GM12878 (cell line): ENCODE results near the gene MAP2K4. TPM values are rescaled to one million over a fixed set of nuclear protein-coding genes. Genes with fewer than 3 reads are reported as not detected.
A peak's percentile ranks its signal among the peaks of the same experiment; 100 is the strongest.

Experiments
- ATAC-seq: fragments of 200-7000 bp; cut with Tn5 transposase; 3 replicates; pipeline ENCODE4 v1.9.1; 2020; ENCODE audit warnings: mild to moderate bottlenecking, moderate library complexity
- BruUV-seq: library from RNA; stranded (reverse); fragments of 400-500 nt; replicated peaks from 2 replicates; lab custom pipeline; 2021; lab: Mats Ljungman, UMichigan
- CTCF ChIA-PET: fragments of 300-600 bp; sonication (Branson Sonifier 250); formaldehyde crosslinking; extraction: SDS; loops from one replicate; lab custom pipeline; 2021; ENCODE audit warnings: inconsistent platforms; lab: Yijun Ruan, JAX
- POLR2A ChIA-PET: fragments of 350-600 bp; formaldehyde crosslinking; extraction: SDS; loops from one replicate; lab custom pipeline; 2021; ENCODE audit warnings: inconsistent platforms; lab: Charles Lee
- RAD21 ChIA-PET: fragments of 300-600 bp; sonication (Branson Sonifier 250); formaldehyde crosslinking; loops from one replicate; lab custom pipeline; 2023; ENCODE audit warnings: antibody characterized with exemption; ENCODE audit not compliant: unreplicated experiment; lab: Charles Lee
- SMC1A ChIA-PET: fragments of 300-600 bp; sonication (Branson Sonifier 250); formaldehyde crosslinking; loops from one replicate; lab custom pipeline; 2023; ENCODE audit not compliant: unreplicated experiment, uncharacterized antibody; lab: Charles Lee
- DNase-seq: peaks from one replicate; pipeline ENCODE4 v3.0.0-alpha.2; 2011; ENCODE audit warnings: low read depth, low spot score
- FAIRE-seq: peaks from 3 replicates; lab custom pipeline; 2011; peaks lifted over from hg19 to GRCh38; lab: Jason Lieb, UNC
- H2AFZ ChIP-seq: 2 replicates; pipeline ENCODE4 v1.6.0; 2011; ENCODE audit warnings: low read depth, low read length, control low read depth; ENCODE audit not compliant: control insufficient read depth
- H3K27ac ChIP-seq: 2 replicates; pipeline ENCODE4 v1.5.1; 2011; ENCODE audit warnings: control low read depth; ENCODE audit not compliant: control insufficient read depth, insufficient read depth
- H3K27me3 ChIP-seq, 2 experiments: replicated peaks in 1 of 2; 2 replicates each; pipeline versions ENCODE4 v1.6.0 to v1.6.1; 2011; ENCODE audit warnings: low read length in 1 of 2; ENCODE audit not compliant: control insufficient read depth in 2 of 2, insufficient read depth in 2 of 2
- H3K36me3 ChIP-seq, 2 experiments: 2 replicates each; pipeline ENCODE4 v1.5.1; 2011; ENCODE audit warnings: low read length in 1 of 2; ENCODE audit not compliant: control insufficient read depth in 2 of 2, insufficient read depth in 2 of 2
- H3K4me1 ChIP-seq: 2 replicates; pipeline ENCODE4 v1.6.1; 2011; ENCODE audit warnings: mild to moderate bottlenecking, low read length, moderate library complexity, mixed read lengths; ENCODE audit not compliant: control insufficient read depth, insufficient read depth
- H3K4me2 ChIP-seq: 2 replicates; pipeline ENCODE4 v1.6.0; 2011; ENCODE audit warnings: control low read depth; ENCODE audit not compliant: control insufficient read depth, insufficient read depth
- H3K4me3 ChIP-seq: fragments of 200-600 bp; sonication (generic); 2 replicates; pipeline ENCODE4 v1.5.1; 2016
- H3K79me2 ChIP-seq: 2 replicates; pipeline ENCODE4 v1.6.0; 2011; ENCODE audit warnings: low read length; ENCODE audit not compliant: control insufficient read depth, insufficient read depth
- H3K9ac ChIP-seq: 2 replicates; pipeline ENCODE4 v1.8.0; 2011; ENCODE audit warnings: low read length, control low read depth, mixed read lengths; ENCODE audit not compliant: control insufficient read depth, insufficient read depth
- H3K9me3 ChIP-seq: replicated peaks from 3 replicates; pipeline ENCODE4 v1.5.1; 2011; ENCODE audit warnings: mild to moderate bottlenecking, low read length; ENCODE audit not compliant: control insufficient read depth, insufficient read depth
- H4K20me1 ChIP-seq: 2 replicates; pipeline ENCODE4 v1.6.0; 2011; ENCODE audit not compliant: control insufficient read depth, insufficient read depth
- ASH2L ChIP-seq: fragments of 300-600, 200-600 bp; sonication (generic); IDR thresholded peaks from 2 replicates; pipeline ENCODE4 v1.6.1; 2017; ENCODE audit warnings: low read depth, mild to moderate bottlenecking, borderline replicate concordance
- ATF7 ChIP-seq: fragments of 450-650 bp; IDR thresholded peaks from 2 replicates; pipeline ENCODE4 v1.6.1; 2016; ENCODE audit warnings: low read depth, mild to moderate bottlenecking
- BMI1 ChIP-seq: fragments of 450-650 bp; IDR thresholded peaks from 2 replicates; pipeline ENCODE4 v1.6.1; 2016; ENCODE audit warnings: mild to moderate bottlenecking, moderate library complexity, borderline replicate concordance
- EGR1 ChIP-seq, 2 experiments: IDR thresholded peaks; 1 replicate in 1 of 2; 2 replicates in 1 of 2; pipeline ENCODE4 v1.6.1; 2011 to 2012; ENCODE audit warnings: low read depth in 2 of 2, low read length in 2 of 2, borderline replicate concordance in 1 of 2, mild to moderate bottlenecking in 1 of 2, moderate library complexity in 1 of 2
- EP300 ChIP-seq, 2 experiments: fragments of 150-350 bp in 1 of 2; IDR thresholded peaks; 2 replicates each; pipeline ENCODE4 v1.6.1; 2011 to 2012; ENCODE audit warnings: low read depth in 2 of 2, low read length in 2 of 2, borderline replicate concordance in 1 of 2, improper control_type of control experiment in 1 of 2, inconsistent platforms in 1 of 2; ENCODE audit not compliant: control insufficient read depth in 1 of 2
- ETV6 ChIP-seq, 2 experiments: fragments of 450-650 bp in 1 of 2; IDR thresholded peaks in 1 of 2; conservative IDR thresholded peaks in 1 of 2; 2 replicates each; pipeline ENCODE4 v1.6.1; 2014; ENCODE audit warnings: antibody characterized with exemption in 1 of 2, borderline replicate concordance in 1 of 2, low read depth in 1 of 2, mild to moderate bottlenecking in 1 of 2, moderate library complexity in 1 of 2
- MLLT1 ChIP-seq: fragments of 450-650 bp; IDR thresholded peaks from 2 replicates; pipeline ENCODE4 v1.6.1; 2016; ENCODE audit warnings: mild to moderate bottlenecking
- NFYB ChIP-seq: IDR thresholded peaks from 2 replicates; pipeline ENCODE4 v1.6.1; 2011; ENCODE audit warnings: low read depth, mild to moderate bottlenecking, low read length, improper control_type of control experiment, moderate library complexity; ENCODE audit not compliant: insufficient read depth
- NR2C1 ChIP-seq: fragments of 450-650 bp; IDR thresholded peaks from 2 replicates; pipeline ENCODE4 v1.6.1; 2017; ENCODE audit warnings: antibody characterized with exemption, mild to moderate bottlenecking, moderate library complexity
- POLR2A ChIP-seq: IDR thresholded peaks from 2 replicates; pipeline ENCODE4 v1.6.1; 2011; ENCODE audit warnings: low read depth, mild to moderate bottlenecking, low read length
- SMAD5 ChIP-seq: IDR thresholded peaks from 2 replicates; pipeline ENCODE4 v1.6.1; 2016; ENCODE audit warnings: antibody characterized with exemption, low read depth
- SUZ12 ChIP-seq: fragments of 200-600 bp; sonication (generic); IDR thresholded peaks from one replicate; pipeline ENCODE4 v1.6.1; 2018; ENCODE audit warnings: antibody characterized with exemption, mild to moderate bottlenecking; ENCODE audit not compliant: unreplicated experiment
- TARDBP ChIP-seq: IDR thresholded peaks from 2 replicates; pipeline ENCODE4 v1.6.1; 2016; ENCODE audit warnings: borderline replicate concordance
- TCF3 ChIP-seq: IDR thresholded peaks from 2 replicates; pipeline ENCODE4 v1.6.1; 2012; ENCODE audit warnings: low read depth, mild to moderate bottlenecking, low read length, borderline replicate concordance; ENCODE audit not compliant: insufficient read depth
- ZBTB33 ChIP-seq: fragments of 450-650 bp; IDR thresholded peaks from 2 replicates; pipeline ENCODE4 v1.6.1; 2017; ENCODE audit warnings: mild to moderate bottlenecking
- ZNF24 ChIP-seq: fragments of 450-650 bp; IDR thresholded peaks from 2 replicates; pipeline ENCODE4 v1.6.1; 2017; ENCODE audit warnings: antibody characterized with exemption, mild to moderate bottlenecking
- ZNF274 ChIP-seq: IDR thresholded peaks from one replicate; pipeline ENCODE4 v1.8.0; 2011; ENCODE audit not compliant: insufficient read length, insufficient read depth
- ZNF384 ChIP-seq: IDR thresholded peaks from 2 replicates; pipeline ENCODE4 v1.6.1; 2012; ENCODE audit warnings: low read depth, mild to moderate bottlenecking, low read length, improper control_type of control experiment, borderline replicate concordance
- WGBS: methylation state at CpG from one replicate; pipeline ENCODE4 v1.1.6; 2016; ENCODE audit warnings: low lambda C conversion rate; ENCODE audit not compliant: insufficient replicate concordance, insufficient coverage; ENCODE audit errors: missing lambda C conversion rate; 5-methylcytosine and 5-hydroxymethylcytosine counted together
- in situ Hi-C: fragments of 300-500 bp; cut with MboI; formaldehyde crosslinking; loops from 9 replicates; pipeline ENCODE4 v1.14.3; 2018; ENCODE audit warnings: mixed read lengths
- intact Hi-C: fragments of 100-400 bp; cut with micrococcal nuclease; formaldehyde crosslinking; loops from one replicate; pipeline ENCODE4 v1.14.2; 2022; ENCODE audit not compliant: unreplicated experiment
- polyA plus RNA-seq, 11 experiments: library from polyadenylated mRNA; depleted of rRNA in 4 of 11; unstranded in 6 of 11; stranded (reverse) in 5 of 11; fragments of >200 nt; fragmentation: Nextera tagmentation in 4 of 11; fragmentation: Illumina TruSeq in 1 of 11; extraction: Ambion mirVana in 4 of 11; extraction: Trizol in 1 of 11; gene quantifications; 1 replicate in 1 of 11; 2 replicates in 10 of 11; pipeline versions ENCODE4 v1.2.1 to v1.2.3, GENCODE V29; 2011 to 2016; ENCODE audit warnings: inconsistent platforms in 2 of 11, missing spikeins in 2 of 11, low read depth in 1 of 11
- total RNA-seq, 4 experiments: library from RNA; depleted of rRNA in 3 of 4; stranded (reverse); fragments of >200 nt in 3 of 4; fragmentation: Illumina TruSeq in 1 of 4; extraction: Trizol in 1 of 4; gene quantifications; 2 replicates each; pipeline versions ENCODE4 v1.2.1 to v1.2.3, GENCODE V29; 2013 to 2021

MAP2K4 gene
- total and polyA plus RNA-seq, 10 of the 15 experiments (the other 5 are each of a cell fraction or from before 2014, with no cell fraction given): 5.4 to 34.1 (median 25.5) TPM

DNA sequence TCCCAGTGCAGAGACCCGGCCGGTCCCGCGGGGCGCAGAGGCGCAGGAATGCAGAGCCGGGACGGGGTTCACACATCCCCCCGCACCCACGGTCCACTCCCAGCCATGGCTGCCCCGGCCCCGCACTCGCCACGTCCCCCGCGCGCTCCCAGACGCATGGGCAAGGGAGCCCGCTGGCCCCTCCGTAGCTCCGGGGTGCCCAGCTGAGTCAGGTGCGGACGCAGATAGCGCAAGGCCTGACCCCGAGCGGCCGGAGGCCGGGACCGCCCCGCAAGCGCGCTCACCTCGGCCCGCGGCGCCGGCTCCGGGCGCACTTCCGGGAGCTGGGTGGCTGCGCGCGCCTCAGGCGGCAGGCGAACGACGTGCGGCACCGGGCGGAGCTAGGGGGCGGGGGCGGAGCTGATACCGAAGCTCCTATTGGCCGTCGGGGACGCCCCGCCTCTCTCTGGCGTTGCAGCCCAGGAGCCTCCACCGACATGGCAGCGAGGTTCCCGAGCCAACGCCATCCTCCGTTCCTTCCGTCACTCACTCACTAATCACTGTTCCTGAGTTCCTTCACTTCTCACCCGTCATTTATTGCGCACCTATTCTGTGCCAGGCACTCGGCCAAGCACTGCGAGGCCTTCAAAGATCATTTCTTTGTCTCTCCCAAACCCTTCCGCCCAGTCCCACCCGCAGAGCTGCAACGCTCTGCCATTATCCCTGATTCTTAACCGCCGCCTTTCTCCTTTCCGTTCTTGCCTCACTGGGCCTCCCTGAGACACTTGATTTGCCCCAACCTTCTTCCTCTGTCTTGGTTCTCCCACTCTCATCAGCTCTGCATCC is 23.3 kb upstream of the MAP2K4 start, which contains the start of gene ZNF18 (continued):
- TF ChIP-seq ZBTB33 (peak; percentile 20; the same call in 1 of the 2 replicates), NFYB (peak; percentile 39; the same call in 1 of the 2 replicates), ASH2L (peak; percentile 85; the same call in 1 of the 2 replicates), ZNF24 (no peak), TARDBP (no peak), ETV6 (conservative IDR thresholded peaks at IDR 0.05 in 1 of 2, IDR thresholded peaks at IDR 0.05 in 1 of 2; ENCODE audit: borderline replicate concordance in 1 of 2, low read depth in 1 of 2) (no peak)

- Histone ChIP-seq H3K9ac (no peak overlapping the region; the same call in 1 of the 2 replicates), H4K20me1 (no peaks in the 10 kb centered on the region), H2AFZ (peak overlapping the region; percentile 71), H3K27ac (peak overlapping the region; percentile 1), H3K9me3 (no peaks in the 10 kb centered on the region), H3K4me2 (peak overlapping the region; percentile 84), H3K36me3 (no peaks in the 10 kb centered on the region), H3K27me3 (no peaks in the 10 kb centered on the region), H3K4me3 (peak overlapping the region; percentile 77), H3K79me2 (no peaks in the 10 kb centered on the region), H3K4me1 (peaks cover 3% of the 10 kb centered on the region; the same call in 1 of the 2 replicates)
- 66% methylated on average over 4 of the region's 4 CpGs for WGBS
- CTCF ChIA-PET: interaction anchor here (1.0 to 1.3 kb wide), 3 partner anchors 9 to 1033 kb away, joined by 3 read pairs; partner anchors contain the start of gene MAP2K4
- intact Hi-C loops: loop anchor here (1.0 kb wide), 1 partner anchor 22 kb away; the partner anchor contains the start of gene MAP2K4
- FAIRE-seq: peak; percentile 44
- RAD21 ChIA-PET: interaction anchor here (0.8 to 1.8 kb wide), 8 partner anchors 10 to 1020 kb away, joined by 3 to 20 read pairs (median 4); partner anchors contain the start of genes ELAC2 and MAP2K4
- ATAC-seq: no peak
- no peak for DNase-seq
- SMC1A ChIA-PET: interaction anchor here (1.0 to 2.8 kb wide), 4 partner anchors 10 to 101 kb away, joined by 3 to 11 read pairs (median 8); no protein-coding TSS in a partner anchor
- in situ Hi-C loops: loop anchor here (10.0 kb wide), 1 partner anchor 1017 kb away; the partner anchor contains the start of gene ELAC2
- no TSS peak for BruUV-seq
- POLR2A ChIA-PET: interaction anchor here (1.0 to 3.6 kb wide), 6 partner anchors 9 to 55 kb away, joined by 3 to 46 read pairs (median 7); partner anchors contain the start of gene MAP2K4
- TF ChIP-seq SUZ12: no peak
- TF ChIP-seq ATF7: no peak
- no peak for TF ChIP-seq EP300 (IDR thresholded peaks at IDR 0.05; ENCODE audit: borderline replicate concordance in 1 of 2, control insufficient read depth in 1 of 2, low read depth in 2 of 2, low read length in 2 of 2)
- TF ChIP-seq TCF3: no peak
- TF ChIP-seq POLR2A: no peak
- TF ChIP-seq EGR1 (IDR thresholded peaks at IDR 0.05; ENCODE audit: borderline replicate concordance in 1 of 2, low read depth in 2 of 2, low read length in 2 of 2): no peak
- TF ChIP-seq ZNF274: no peak
- TF ChIP-seq SMAD5: no peak
- TF ChIP-seq ZNF384: no peak
- peak; percentile 73; the same call in 1 of the 2 replicates for TF ChIP-seq MLLT1
- no peak for TF ChIP-seq NR2C1
- TF ChIP-seq ZNF24: no peak
- TF ChIP-seq BMI1: no peak
Observed at GRCh38 chr17:11997972-11998233, 22.8 kb upstream of the MAP2K4 start.
